PC-3 (cell line): ENCODE measurements around the gene EMC1. TPM values are rescaled to one million over a fixed set of nuclear protein-coding genes. Genes with fewer than 3 reads are reported as not detected.

ENCODE experiments used
- ATAC-seq: fragments of 200-7000 bp; cut with Tn5 transposase; 2 replicates; pipeline ENCODE4 v1.9.1; 2020; ENCODE audit warnings: mild to moderate bottlenecking, moderate library complexity
- BruUV-seq: library from RNA; stranded (reverse); fragments of 400-500 nt; replicated peaks from 2 replicates; lab custom pipeline; 2021; lab: Mats Ljungman, UMichigan
- CTCF ChIA-PET: fragments of 300-600 bp; sonication (Branson Sonifier 250); formaldehyde crosslinking; loops from one replicate; lab custom pipeline; 2022; ENCODE audit warnings: antibody characterized with exemption; lab: Charles Lee
- POLR2A ChIA-PET: fragments of 300-600 bp; sonication (Branson Sonifier 250); formaldehyde crosslinking; loops from one replicate; lab custom pipeline; 2022; ENCODE audit warnings: antibody characterized with exemption; ENCODE audit not compliant: unreplicated experiment; lab: Charles Lee
- DNase-seq: peaks from one replicate; pipeline ENCODE4 v3.0.0-alpha.2; 2015
- H2AFZ ChIP-seq: fragments of 300-600 bp; sonication (generic); 2 replicates; pipeline ENCODE4 v1.6.0; 2016; ENCODE audit warnings: antibody characterized with exemption, low read length
- H3F3A ChIP-seq: fragments of 300-600 bp; sonication (generic); one replicate; pipeline ENCODE4 v1.6.0; 2017; ENCODE audit warnings: antibody characterized with exemption, low read length, control low read depth, mild to moderate bottlenecking; ENCODE audit not compliant: unreplicated experiment
- H3K27ac ChIP-seq: fragments of 300-600 bp; sonication (generic); 2 replicates; pipeline ENCODE4 v1.5.1; 2016; ENCODE audit warnings: mild to moderate bottlenecking, low read length
- H3K27me3 ChIP-seq: fragments of 300-600 bp; sonication (generic); 2 replicates; pipeline ENCODE4 v1.6.1; 2016; ENCODE audit warnings: low read length, mixed read lengths
- H3K36me3 ChIP-seq: fragments of 300-600 bp; sonication (generic); 2 replicates; pipeline ENCODE4 v1.6.1; 2016; ENCODE audit warnings: low read depth, mixed run types, low read length, mixed read lengths
- H3K4me1 ChIP-seq: fragments of 300-600 bp; sonication (generic); 2 replicates; pipeline ENCODE4 v1.5.1; 2016; ENCODE audit warnings: low read length; ENCODE audit not compliant: insufficient read depth
- H3K4me2 ChIP-seq: fragments of 300-600 bp; sonication (generic); 2 replicates; pipeline ENCODE4 v1.6.0; 2016; ENCODE audit warnings: low read length
- H3K4me3 ChIP-seq: fragments of 300-600 bp; sonication (generic); 2 replicates; pipeline ENCODE4 v1.5.1; 2016; ENCODE audit warnings: mild to moderate bottlenecking, low read length, mixed read lengths
- H3K79me2 ChIP-seq: fragments of 300-600 bp; sonication (generic); 2 replicates; pipeline ENCODE4 v1.6.1; 2017; ENCODE audit warnings: low read length, mixed read lengths
- H3K9ac ChIP-seq: fragments of 300-600 bp; sonication (generic); 2 replicates; pipeline ENCODE4 v1.6.0; 2016; ENCODE audit warnings: mild to moderate bottlenecking, low read length
- H3K9me2 ChIP-seq: fragments of 300-600 bp; sonication (generic); replicated peaks from 2 replicates; pipeline ENCODE4 v1.6.1; 2016; ENCODE audit warnings: mixed run types, low read length, mixed read lengths
- H3K9me3 ChIP-seq: fragments of 300-600 bp; sonication (generic); 2 replicates; pipeline ENCODE4 v1.6.1; 2016; ENCODE audit warnings: low read length, mixed read lengths
- H4K20me1 ChIP-seq: fragments of 300-600 bp; sonication (generic); 2 replicates; pipeline ENCODE4 v1.6.1; 2016; ENCODE audit warnings: low read length, mixed read lengths
- CTCF ChIP-seq: fragments of 300-600 bp; sonication (generic); conservative IDR thresholded peaks from 2 replicates; pipeline ENCODE4 v1.5.1; 2017; ENCODE audit warnings: antibody characterized with exemption, low read depth, mild to moderate bottlenecking, low read length
- EZH2 ChIP-seq: fragments of 300-600 bp; sonication (generic); IDR thresholded peaks from one replicate; pipeline ENCODE4 v1.6.1; 2017; ENCODE audit warnings: antibody characterized with exemption, mild to moderate bottlenecking, low read length; ENCODE audit not compliant: unreplicated experiment
- EZH2phosphoT487 ChIP-seq: fragments of 300-600 bp; sonication (generic); IDR thresholded peaks from 2 replicates; pipeline ENCODE4 v1.6.1; 2018; ENCODE audit warnings: mild to moderate bottlenecking, antibody characterized with exemption, low read length, borderline replicate concordance
- intact Hi-C: fragments of 100-400 bp; cut with micrococcal nuclease; formaldehyde crosslinking; loops from 2 replicates; pipeline ENCODE4 v1.9.0; 2023
- total RNA-seq: library from RNA; depleted of rRNA; stranded (reverse); fragments of >200 nt; gene quantifications from 2 replicates; pipeline ENCODE4 v1.2.3, GENCODE V29; 2014

EMC1 gene
- total RNA-seq, 1 experiment from 2014 or later: 60.9 TPM

- no peaks in the 10 kb centered on the region for H3K9me3 ChIP-seq
- no peaks in the 10 kb centered on the region for H3K4me1 ChIP-seq
- H3K4me2 ChIP-seq: no peak overlapping the region
- no peak overlapping the region for H3K4me3 ChIP-seq
- ATAC-seq: no peak
- no peak overlapping the region for H3K9ac ChIP-seq
- no peak overlapping the region for H3K27ac ChIP-seq
- DNase-seq: no peak
- ChIA-PET POLR2A (no interaction called here), CTCF (no interaction called here)
- H3F3A ChIP-seq: no peaks in the 10 kb centered on the region
- H2AFZ ChIP-seq: no peak overlapping the region
- no peak for TF ChIP-seq CTCF
- no peak for TF ChIP-seq EZH2
- TF ChIP-seq EZH2phosphoT487: no peak
- intact Hi-C loops: no loop called here
- no TSS peak for BruUV-seq
- H4K20me1 ChIP-seq: no peaks in the 10 kb centered on the region
- no peaks in the 10 kb centered on the region for H3K9me2 ChIP-seq
- peaks cover 70% of the 10 kb centered on the region for H3K36me3 ChIP-seq
- no peaks in the 10 kb centered on the region for H3K79me2 ChIP-seq
- no peaks in the 10 kb centered on the region for H3K27me3 ChIP-seq
Measured at GRCh38 chr1:19220991-19221390, 30.3 kb downstream of the EMC1 start.

- POLR2A ChIA-PET: no interaction called here
- Histone ChIP-seq H3F3A (no peaks in the 10 kb centered on the region), H3K27me3 (no peaks in the 10 kb centered on the region), H3K4me3 (no peak overlapping the region), H3K27ac (no peak overlapping the region), H2AFZ (no peak overlapping the region), H3K4me2 (no peak overlapping the region), H3K9ac (no peak overlapping the region), H3K36me3 (peaks cover 65% of the 10 kb centered on the region), H4K20me1 (no peaks in the 10 kb centered on the region), H3K9me3 (no peaks in the 10 kb centered on the region), H3K79me2 (no peaks in the 10 kb centered on the region), H3K4me1 (no peaks in the 10 kb centered on the region), H3K9me2 (no peaks in the 10 kb centered on the region)
- ATAC-seq: no peak
- DNase-seq: no peak
- CTCF ChIA-PET: no interaction called here
- TF ChIP-seq CTCF (no peak), EZH2phosphoT487 (no peak), EZH2 (no peak)
- intact Hi-C loops: no loop called here
- BruUV-seq: no TSS peak
Measured at GRCh38 chr1:19220080-19220846, 31.1 kb downstream of the EMC1 start.

- POLR2A ChIA-PET: no interaction called here
Measured at GRCh38 chr1:19219451-19219850, 31.9 kb downstream of the EMC1 start.

More at GRCh38 chr1:19219451-19219850, 31.9 kb downstream of the EMC1 start:
- Histone ChIP-seq H3K27ac (no peak overlapping the region), H4K20me1 (no peaks in the 10 kb centered on the region), H3K4me2 (no peak overlapping the region), H3K9me3 (no peaks in the 10 kb centered on the region), H3K36me3 (peaks cover 59% of the 10 kb centered on the region), H3K9me2 (no peaks in the 10 kb centered on the region), H2AFZ (no peak overlapping the region), H3F3A (no peaks in the 10 kb centered on the region), H3K79me2 (peaks cover 2% of the 10 kb centered on the region; the same call in 1 of the 2 replicates), H3K4me3 (no peak overlapping the region), H3K4me1 (no peaks in the 10 kb centered on the region), H3K9ac (no peak overlapping the region), H3K27me3 (no peaks in the 10 kb centered on the region)
- BruUV-seq: no TSS peak
- intact Hi-C loops: no loop called here
- no peak for TF ChIP-seq EZH2phosphoT487
- TF ChIP-seq CTCF: no peak
- no peak for TF ChIP-seq EZH2
- ATAC-seq: no peak
- DNase-seq: no peak
- CTCF ChIA-PET: no interaction called here
